ENCODE results near the gene ADCY10. TPM values are rescaled to one million over a fixed set of nuclear protein-coding genes. Genes with fewer than 3 reads are reported as not detected.

The ADCY10 gene
- total RNA-seq, 1 experiment from 2014 or later, result 0.10 TPM

DNA sequence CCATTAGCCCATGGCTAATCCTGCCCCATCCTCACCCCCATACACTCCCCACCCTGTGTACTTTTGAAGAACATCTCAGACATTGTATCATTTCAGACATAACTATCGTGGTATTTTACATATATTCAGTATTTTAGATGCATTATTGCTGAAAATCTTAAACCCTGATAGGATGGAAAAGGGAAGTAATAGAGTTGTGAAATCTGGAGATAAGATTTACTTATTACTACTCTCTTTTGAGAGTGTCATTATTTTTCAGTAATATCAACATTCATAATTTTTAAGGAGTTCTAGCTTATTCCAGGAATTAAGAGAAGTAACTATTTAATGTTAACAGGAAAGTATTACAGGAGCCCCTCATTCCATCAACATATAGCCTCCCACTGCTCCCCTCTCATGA is 34.4 kb downstream of the ADCY10 start:
- BruUV-seq (replicated peaks), result no TSS peak

DNA sequence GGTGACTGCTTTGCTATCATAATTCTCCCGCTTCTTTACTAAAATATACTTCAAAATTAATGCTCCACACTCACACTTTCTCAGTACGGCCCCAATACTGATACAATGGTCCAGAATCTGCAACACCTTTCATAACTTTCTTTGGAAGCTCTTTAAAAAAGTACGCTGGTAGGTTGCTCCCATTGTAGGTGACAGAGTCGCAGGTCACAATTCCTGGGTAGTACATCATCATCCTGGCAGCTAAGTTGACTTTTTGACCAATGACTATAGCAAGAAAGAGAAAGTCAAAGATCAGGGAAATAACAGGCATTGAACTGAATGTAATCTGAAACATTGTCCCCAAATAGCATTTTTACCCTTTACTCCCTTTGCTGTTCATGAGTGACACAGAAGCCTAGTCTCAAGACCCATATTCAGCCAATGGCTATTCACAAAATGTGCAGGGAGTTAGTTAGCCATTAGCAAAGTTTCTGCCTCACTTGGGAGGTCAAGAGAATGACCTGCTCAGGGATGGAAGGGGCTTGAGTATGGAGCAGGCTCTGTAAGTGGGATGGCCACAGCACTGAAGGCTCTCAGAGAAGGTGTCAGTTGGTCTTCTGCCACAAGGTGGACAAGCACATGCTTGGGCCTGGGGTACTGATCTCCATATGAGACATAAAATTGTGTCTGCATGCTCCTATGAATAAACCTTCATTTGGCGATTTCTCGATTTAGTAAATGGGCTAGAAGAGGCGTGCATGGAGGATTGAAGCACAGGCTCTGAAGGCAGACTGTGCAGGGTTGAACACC is 35.4 kb downstream of the ADCY10 start:
- in situ Hi-C loops (cut with HindIII; ENCODE audit: low pct_unique_long_range_greater_than_20kb, low sequenced_read_pairs) (no loop called here), intact Hi-C loops (cut with micrococcal nuclease; ENCODE audit: unreplicated experiment) (no loop called here)
- TF ChIP-seq, protein P1, sequence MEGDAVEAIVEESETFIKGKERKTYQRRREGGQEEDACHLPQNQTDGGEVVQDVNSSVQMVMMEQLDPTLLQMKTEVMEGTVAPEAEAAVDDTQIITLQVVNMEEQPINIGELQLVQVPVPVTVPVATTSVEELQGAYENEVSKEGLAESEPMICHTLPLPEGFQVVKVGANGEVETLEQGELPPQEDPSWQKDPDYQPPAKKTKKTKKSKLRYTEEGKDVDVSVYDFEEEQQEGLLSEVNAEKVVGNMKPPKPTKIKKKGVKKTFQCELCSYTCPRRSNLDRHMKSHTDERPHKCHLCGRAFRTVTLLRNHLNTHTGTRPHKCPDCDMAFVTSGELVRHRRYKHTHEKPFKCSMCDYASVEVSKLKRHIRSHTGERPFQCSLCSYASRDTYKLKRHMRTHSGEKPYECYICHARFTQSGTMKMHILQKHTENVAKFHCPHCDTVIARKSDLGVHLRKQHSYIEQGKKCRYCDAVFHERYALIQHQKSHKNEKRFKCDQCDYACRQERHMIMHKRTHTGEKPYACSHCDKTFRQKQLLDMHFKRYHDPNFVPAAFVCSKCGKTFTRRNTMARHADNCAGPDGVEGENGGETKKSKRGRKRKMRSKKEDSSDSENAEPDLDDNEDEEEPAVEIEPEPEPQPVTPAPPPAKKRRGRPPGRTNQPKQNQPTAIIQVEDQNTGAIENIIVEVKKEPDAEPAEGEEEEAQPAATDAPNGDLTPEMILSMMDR (IDR thresholded peaks at IDR 0.05), result no peak
- TF ChIP-seq, protein P2, sequence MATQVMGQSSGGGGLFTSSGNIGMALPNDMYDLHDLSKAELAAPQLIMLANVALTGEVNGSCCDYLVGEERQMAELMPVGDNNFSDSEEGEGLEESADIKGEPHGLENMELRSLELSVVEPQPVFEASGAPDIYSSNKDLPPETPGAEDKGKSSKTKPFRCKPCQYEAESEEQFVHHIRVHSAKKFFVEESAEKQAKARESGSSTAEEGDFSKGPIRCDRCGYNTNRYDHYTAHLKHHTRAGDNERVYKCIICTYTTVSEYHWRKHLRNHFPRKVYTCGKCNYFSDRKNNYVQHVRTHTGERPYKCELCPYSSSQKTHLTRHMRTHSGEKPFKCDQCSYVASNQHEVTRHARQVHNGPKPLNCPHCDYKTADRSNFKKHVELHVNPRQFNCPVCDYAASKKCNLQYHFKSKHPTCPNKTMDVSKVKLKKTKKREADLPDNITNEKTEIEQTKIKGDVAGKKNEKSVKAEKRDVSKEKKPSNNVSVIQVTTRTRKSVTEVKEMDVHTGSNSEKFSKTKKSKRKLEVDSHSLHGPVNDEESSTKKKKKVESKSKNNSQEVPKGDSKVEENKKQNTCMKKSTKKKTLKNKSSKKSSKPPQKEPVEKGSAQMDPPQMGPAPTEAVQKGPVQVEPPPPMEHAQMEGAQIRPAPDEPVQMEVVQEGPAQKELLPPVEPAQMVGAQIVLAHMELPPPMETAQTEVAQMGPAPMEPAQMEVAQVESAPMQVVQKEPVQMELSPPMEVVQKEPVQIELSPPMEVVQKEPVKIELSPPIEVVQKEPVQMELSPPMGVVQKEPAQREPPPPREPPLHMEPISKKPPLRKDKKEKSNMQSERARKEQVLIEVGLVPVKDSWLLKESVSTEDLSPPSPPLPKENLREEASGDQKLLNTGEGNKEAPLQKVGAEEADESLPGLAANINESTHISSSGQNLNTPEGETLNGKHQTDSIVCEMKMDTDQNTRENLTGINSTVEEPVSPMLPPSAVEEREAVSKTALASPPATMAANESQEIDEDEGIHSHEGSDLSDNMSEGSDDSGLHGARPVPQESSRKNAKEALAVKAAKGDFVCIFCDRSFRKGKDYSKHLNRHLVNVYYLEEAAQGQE (IDR thresholded peaks at IDR 0.05; ENCODE audit: insufficient read depth in 1 of 2, low read depth in 2 of 2, low read length in 1 of 2), result no peak
- TF ChIP-seq POLR2AphosphoS5 (IDR thresholded peaks at IDR 0.05; ENCODE audit: low read depth, low read length) (no peak), TCF7L2 (IDR thresholded peaks at IDR 0.05; ENCODE audit: low read depth, low read length) (no peak), SIN3A (IDR thresholded peaks at IDR 0.05; ENCODE audit: borderline replicate concordance, insufficient read depth, low read depth, low read length) (no peak)
- Histone ChIP-seq H3K27me3 (ENCODE audit: control insufficient read depth, insufficient read depth, low read length) (no peaks in the 10 kb centered on the region), H3K27ac (ENCODE audit: low read length) (no peak overlapping the region), H3K4me3 (ENCODE audit: low read depth in 2 of 2, low read length in 2 of 2) (no peak overlapping the region), H3K4me1 (ENCODE audit: control insufficient read depth, insufficient read depth, low read length) (no peaks in the 10 kb centered on the region), H3K36me3 (ENCODE audit: control insufficient read depth, insufficient read depth, low read length) (no peaks in the 10 kb centered on the region), H3K9me3 (ENCODE audit: control insufficient read depth, insufficient read depth, low read depth, low read length) (no peaks in the 10 kb centered on the region)
- ChIA-PET CTCF (no interaction called here), POLR2A (no interaction called here)
- ATAC-seq, result no peak; the same call in 1 of the 2 replicates
- no peak for DNase-seq (ENCODE audit: low read depth, low spot score)
- no TSS peak for BruUV-seq (replicated peaks)

More for the DNA sequence above, 34.4 kb downstream of the ADCY10 start:
- ATAC-seq (no peak), DNase-seq (ENCODE audit: low read depth, low spot score) (no peak)
- Histone ChIP-seq H3K27me3 (ENCODE audit: control insufficient read depth, insufficient read depth, low read length) (no peaks in the 10 kb centered on the region), H3K4me1 (ENCODE audit: control insufficient read depth, insufficient read depth, low read length) (no peaks in the 10 kb centered on the region), H3K4me3 (ENCODE audit: low read depth in 2 of 2, low read length in 2 of 2) (no peak overlapping the region), H3K27ac (ENCODE audit: low read length) (no peak overlapping the region), H3K36me3 (ENCODE audit: control insufficient read depth, insufficient read depth, low read length) (no peaks in the 10 kb centered on the region), H3K9me3 (ENCODE audit: control insufficient read depth, insufficient read depth, low read depth, low read length) (no peaks in the 10 kb centered on the region)
- POLR2A ChIA-PET, result no interaction called here
- TF ChIP-seq, protein P2 (IDR thresholded peaks at IDR 0.05; ENCODE audit: insufficient read depth in 1 of 2, low read depth in 2 of 2, low read length in 1 of 2), result no peak
- TF ChIP-seq SIN3A (IDR thresholded peaks at IDR 0.05; ENCODE audit: borderline replicate concordance, insufficient read depth, low read depth, low read length), result no peak
- TF ChIP-seq, protein P1 (IDR thresholded peaks at IDR 0.05), result no peak
- no peak for TF ChIP-seq TCF7L2 (IDR thresholded peaks at IDR 0.05; ENCODE audit: low read depth, low read length)
- TF ChIP-seq POLR2AphosphoS5 (IDR thresholded peaks at IDR 0.05; ENCODE audit: low read depth, low read length), result no peak
- intact Hi-C loops (cut with micrococcal nuclease; ENCODE audit: unreplicated experiment) (no loop called here), in situ Hi-C loops (cut with HindIII; ENCODE audit: low pct_unique_long_range_greater_than_20kb, low sequenced_read_pairs) (no loop called here)
- CTCF ChIA-PET, result no interaction called here
